HG02571 (cell line): ENCODE results near the gene TNFSF13B.

Experiments used
- ATAC-seq: cut with Tn5 transposase; IDR thresholded peaks from one replicate; pipeline ENCODE4 v1.9.1; 2021; ENCODE audit warnings: mild to moderate bottlenecking, moderate library complexity; ENCODE audit not compliant: unreplicated experiment

The TNFSF13B gene

GRCh38 chr13:108342369-108343289, 73.1 kb downstream of the TNFSF13B start:
- no peak for ATAC-seq

- ATAC-seq, result no peak
These were observed 75.5 kb downstream of the TNFSF13B start for GRCh38 chr13:108345016-108345415.

- ATAC-seq, result no peak
These were observed 76.9 kb downstream of the TNFSF13B start for GRCh38 chr13:108346376-108346775.

- no peak for ATAC-seq
These were observed 79.8 kb downstream of the TNFSF13B start for GRCh38 chr13:108349269-108349668.

- no peak for ATAC-seq
These were observed 81.1 kb downstream of the TNFSF13B start for GRCh38 chr13:108350579-108350978.

GRCh38 chr13:108352599-108352998, 83.1 kb downstream of the TNFSF13B start:
- no peak for ATAC-seq

GRCh38 chr13:108357228-108357627, 87.7 kb downstream of the TNFSF13B start:
- ATAC-seq, result no peak
